Hematopoietic multipotent progenitor cell treated with erythropoietin and hydrocortisone succinate and interleukin-3 and kit ligand, for 6 days (in vitro differentiated cells): ENCODE results near the gene IGF1.

ENCODE experiments used
- DNase-seq: peaks from one replicate; pipeline ENCODE4 v3.0.0-alpha.2; 2015

IGF1 gene

DNA sequence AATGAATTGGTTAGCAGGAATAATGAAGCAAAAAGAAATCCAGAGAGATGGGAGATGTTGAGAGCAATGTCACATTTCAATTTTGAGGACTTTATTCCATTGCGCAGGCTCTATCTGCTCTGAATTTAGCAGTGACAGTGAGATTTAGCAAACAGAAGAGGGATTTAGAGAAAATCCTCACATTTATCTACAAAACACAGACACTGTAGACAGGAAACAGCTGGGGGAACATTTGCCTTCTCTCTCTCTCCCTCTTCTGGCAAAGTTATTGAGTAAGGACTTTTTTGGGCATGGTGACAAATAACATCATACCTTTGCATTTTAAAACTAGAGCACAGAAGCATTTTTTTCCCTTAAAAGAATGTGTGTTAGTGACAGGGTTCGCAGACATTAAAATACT lies at the start of gene IGF1:
TSS of gene IGF1 (minus strand) at position 158 of the 400 bp plus-strand sequence. CDS start 182 bp downstream, outside the sequence.
- peak; percentile 52 for DNase-seq

DNA sequence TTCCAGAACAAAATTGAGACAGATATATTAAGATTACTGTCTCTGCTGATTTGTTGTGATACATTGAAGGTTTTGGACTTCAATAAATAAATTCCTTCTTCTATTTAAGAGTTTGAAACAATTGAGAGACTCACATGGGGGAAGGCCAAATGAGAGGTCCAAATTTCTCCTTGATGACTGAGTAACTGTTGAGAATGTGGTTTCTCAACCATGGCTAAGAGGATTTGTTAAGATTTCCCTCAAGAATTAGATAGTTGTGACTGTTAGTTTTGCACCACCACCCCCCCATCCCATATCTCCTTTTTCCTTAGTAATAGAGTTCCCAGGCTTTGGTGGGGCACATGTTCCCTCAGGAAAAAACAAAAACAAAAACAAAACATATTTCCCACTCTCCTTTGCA lies 47.7 kb upstream of the IGF1 start:
- DNase-seq = no peak

GRCh38 chr12:102527171-102527720 lies 46.9 kb upstream of the IGF1 start:
- no peak for DNase-seq

- DNase-seq = no peak
Measured at GRCh38 chr12:102526656-102527055, 46.3 kb upstream of the IGF1 start.

GRCh38 chr12:102522768-102523167 lies 42.4 kb upstream of the IGF1 start:
- no peak for DNase-seq

- no peak for DNase-seq
Measured at GRCh38 chr12:102521662-102522277, 41.4 kb upstream of the IGF1 start.

DNA sequence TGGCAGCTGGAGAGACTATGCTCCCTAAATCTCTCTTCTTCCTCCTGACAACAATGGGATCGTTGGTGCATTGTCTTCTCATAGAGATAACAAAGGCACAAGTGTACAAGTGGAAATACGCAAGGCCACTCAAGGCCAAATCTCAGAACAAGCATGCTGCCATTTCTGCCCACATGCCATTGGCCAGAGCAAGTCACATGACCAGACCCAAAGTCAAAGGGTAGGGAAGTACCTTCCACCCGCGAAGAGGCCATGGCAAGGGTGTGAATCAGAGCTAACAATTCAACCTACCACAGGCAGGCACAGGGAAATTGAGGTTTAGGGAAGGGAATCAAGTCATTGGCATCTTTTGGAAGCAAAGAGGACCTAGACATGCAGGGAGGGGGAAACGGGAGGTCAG lies 38.5 kb upstream of the IGF1 start:
- no peak for DNase-seq

DNA sequence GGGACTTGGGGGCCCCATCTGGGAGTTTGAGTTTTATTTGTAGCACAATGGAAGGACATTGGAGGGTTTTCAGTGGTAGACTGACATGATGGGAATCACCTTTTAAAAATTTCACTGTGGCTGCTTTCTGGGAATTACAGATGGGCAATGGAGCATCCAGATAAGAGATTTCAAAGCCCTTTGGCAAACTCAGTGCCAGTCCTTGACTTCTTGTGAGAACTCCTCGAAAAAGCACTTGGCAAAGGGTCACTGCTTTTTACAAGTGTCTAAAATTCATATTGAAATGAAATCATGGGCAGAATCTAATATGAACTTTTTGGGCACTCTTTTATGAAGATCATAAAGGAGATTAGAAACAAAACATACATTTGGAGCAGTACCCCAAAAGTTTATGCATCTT lies 34.3 kb upstream of the IGF1 start:
- no peak for DNase-seq

DNA sequence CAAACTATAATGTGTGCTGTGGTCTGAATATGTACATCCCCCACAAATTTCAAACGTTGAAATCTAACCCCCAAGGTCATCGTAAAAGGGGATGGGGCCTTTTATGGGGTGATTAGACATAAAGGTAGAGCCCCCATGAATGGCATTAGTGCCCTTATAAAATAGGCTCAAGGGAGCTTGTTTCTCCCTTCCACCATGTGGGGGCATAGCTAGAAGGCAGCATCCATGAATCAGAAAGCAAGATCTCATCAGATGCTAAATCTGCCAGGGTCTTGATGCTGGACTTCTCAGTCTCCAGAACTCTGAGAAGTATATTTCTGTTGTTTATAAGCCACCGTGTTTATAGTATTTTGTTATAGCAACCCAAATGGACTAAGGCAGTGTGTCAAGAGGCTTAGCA lies 33.4 kb upstream of the IGF1 start:
- no peak for DNase-seq

- DNase-seq = no peak
Measured at GRCh38 chr12:102513272-102513671, 32.9 kb upstream of the IGF1 start.

GRCh38 chr12:102512523-102512922 lies 32.2 kb upstream of the IGF1 start:
- DNase-seq = no peak

DNA sequence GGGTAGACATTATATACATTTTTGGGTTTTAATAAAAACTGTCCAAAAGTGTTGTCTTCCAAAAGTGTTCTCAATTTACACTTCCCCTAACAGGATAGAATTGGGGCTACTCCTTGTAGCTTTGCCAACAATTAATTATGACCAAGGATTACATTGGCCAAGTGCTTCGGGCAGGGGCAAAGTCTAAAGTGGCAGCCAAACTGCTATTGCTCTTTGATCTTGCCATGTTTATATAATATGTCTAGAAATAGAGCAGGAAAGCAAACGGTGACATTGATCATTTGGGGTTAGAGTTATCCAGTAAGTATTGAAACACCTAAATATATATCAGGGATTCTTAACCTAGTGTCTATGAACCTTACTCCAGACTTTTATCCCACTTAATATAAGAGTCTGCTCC lies 31.2 kb upstream of the IGF1 start:
- DNase-seq = no peak

GRCh38 chr12:102510463-102510862 lies 30.1 kb upstream of the IGF1 start:
- DNase-seq = no peak

DNA sequence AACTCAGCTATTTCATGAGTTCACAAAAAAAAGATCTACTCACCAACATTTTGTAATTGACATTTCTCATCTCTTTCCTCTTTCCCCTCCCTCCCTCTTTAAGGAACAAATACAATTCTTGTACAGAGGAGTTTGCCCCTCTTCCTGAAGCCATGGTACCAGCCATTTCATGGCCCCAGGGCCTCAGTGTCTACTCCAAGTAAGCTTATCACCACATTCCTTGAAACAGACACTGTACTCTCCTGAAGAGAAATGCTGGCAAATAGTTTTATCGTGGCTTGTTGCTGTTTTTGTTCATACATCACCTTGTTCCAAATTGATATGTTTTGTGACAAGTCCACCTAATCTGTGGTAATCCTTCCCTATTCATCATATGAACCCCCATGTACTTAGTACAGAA lies 29.7 kb upstream of the IGF1 start:
- no peak for DNase-seq

DNA sequence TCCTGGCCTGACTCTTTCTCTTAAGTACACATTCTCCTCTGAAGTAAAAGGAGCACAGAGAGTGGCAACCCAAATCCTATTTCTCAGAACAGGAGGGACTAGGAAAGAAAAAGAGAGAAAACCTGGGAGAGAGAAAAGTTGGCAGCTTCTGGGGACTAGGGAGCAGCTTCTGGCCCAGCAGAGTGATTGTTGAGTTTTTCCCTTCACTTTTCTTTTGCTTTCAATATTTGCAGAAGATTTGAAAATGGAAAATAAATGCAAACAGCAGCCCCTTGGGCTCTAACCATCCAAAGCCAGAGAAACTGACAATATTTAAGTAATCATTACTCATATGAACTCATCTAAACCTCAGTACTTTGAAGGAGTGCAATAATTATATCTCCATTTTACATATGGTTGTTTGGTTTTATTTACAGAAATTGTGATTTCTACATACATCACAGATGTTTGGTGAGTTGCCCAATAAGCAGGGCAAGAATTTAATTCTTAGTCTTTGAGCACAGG lies 28.8 kb upstream of the IGF1 start:
- DNase-seq = no peak

DNA sequence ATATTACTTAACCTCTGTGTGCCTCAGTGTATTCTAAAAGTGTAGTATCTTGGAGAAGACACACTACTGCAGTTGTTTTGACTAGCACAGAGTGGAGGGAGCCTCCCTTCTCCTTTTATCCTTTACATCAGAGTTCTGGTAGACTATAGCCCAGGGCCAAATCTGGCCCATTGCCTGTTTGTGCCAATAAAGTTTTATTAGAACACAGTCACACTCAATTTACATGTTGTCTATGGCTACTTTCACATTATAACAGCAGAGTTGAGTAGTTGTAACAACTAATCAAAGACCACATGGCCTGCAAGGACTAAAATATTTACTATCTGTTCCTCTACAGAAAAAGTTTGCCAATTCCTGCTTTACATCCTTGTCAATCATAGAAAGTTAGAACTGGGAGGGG lies 27.7 kb upstream of the IGF1 start:
- no peak for DNase-seq

- no peak for DNase-seq
Measured at GRCh38 chr12:102507301-102507700, 26.9 kb upstream of the IGF1 start.

- no peak for DNase-seq
Measured at GRCh38 chr12:102504871-102505270, 24.5 kb upstream of the IGF1 start.

GRCh38 chr12:102504280-102504679 lies 23.9 kb upstream of the IGF1 start:
- DNase-seq = no peak

DNA sequence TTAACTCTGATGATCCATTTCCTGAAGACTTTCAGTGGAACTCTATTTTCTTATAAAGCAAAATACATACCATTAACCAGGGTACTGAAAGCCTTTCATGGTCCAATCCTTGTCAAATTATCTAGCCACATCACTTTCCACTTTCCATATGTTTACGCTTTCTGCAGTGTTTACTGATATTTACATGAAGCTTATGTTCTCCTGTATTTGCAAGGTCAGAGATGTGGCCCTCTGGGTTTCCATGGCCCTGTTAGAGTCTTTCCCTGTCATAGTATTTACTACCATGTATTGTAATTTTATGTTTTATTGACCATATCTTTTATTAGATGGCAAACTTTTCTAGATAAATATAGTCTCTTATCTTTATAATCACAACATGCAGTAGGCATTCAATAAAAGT lies 23.5 kb upstream of the IGF1 start:
- no peak for DNase-seq

GRCh38 chr12:102503056-102503681 lies 22.8 kb upstream of the IGF1 start:
- DNase-seq = peak; percentile 2

GRCh38 chr12:102501773-102502172 lies 21.4 kb upstream of the IGF1 start:
- DNase-seq = no peak

GRCh38 chr12:102498471-102498870 lies 18.1 kb upstream of the IGF1 start:
- DNase-seq = no peak

DNA sequence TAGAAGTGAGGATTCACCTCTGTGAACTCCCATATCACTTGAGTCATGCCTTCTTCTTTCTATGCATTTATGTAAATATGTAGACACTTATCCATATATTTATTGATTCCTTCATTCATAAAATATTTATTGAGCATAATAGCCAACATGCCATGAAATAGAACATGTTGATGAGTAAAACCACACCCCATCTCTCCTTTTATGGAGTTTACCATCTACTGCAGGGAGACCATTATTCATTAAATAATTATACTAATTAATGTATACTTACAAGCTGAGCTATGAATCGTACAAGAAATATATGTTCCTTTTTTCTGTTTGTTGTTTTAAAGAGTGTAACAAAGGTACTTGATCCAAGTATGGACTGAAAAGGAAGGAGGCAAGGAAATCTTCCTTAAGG lies 17.4 kb upstream of the IGF1 start:
- no peak for DNase-seq

DNA sequence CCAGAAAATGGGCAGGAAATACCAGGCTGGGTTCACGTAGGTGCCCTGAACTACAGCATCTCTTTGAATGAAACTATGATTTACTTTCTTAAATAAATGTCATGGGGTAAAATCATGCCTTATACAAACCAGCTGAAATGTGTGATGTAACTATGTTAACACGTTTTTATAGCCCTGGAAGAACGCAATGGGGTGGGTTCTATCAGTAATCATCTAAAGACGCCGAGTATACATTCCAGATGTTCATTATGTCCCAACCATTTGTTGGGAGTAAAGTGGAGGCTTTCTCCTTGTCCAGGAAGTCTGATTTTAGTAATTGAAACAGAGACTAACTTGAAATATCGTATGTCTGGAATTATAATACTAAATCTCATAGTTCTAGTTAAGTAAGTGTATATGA lies 16.2 kb upstream of the IGF1 start:
- DNase-seq = no peak
